ENCODE measurements around the gene CEP78. TPM values are rescaled to one million over a fixed set of nuclear protein-coding genes. Genes with fewer than 3 reads are reported as not detected.

Gene CEP78
- total RNA-seq, 1 donor from 2014 or later: 8.7 TPM

DNA sequence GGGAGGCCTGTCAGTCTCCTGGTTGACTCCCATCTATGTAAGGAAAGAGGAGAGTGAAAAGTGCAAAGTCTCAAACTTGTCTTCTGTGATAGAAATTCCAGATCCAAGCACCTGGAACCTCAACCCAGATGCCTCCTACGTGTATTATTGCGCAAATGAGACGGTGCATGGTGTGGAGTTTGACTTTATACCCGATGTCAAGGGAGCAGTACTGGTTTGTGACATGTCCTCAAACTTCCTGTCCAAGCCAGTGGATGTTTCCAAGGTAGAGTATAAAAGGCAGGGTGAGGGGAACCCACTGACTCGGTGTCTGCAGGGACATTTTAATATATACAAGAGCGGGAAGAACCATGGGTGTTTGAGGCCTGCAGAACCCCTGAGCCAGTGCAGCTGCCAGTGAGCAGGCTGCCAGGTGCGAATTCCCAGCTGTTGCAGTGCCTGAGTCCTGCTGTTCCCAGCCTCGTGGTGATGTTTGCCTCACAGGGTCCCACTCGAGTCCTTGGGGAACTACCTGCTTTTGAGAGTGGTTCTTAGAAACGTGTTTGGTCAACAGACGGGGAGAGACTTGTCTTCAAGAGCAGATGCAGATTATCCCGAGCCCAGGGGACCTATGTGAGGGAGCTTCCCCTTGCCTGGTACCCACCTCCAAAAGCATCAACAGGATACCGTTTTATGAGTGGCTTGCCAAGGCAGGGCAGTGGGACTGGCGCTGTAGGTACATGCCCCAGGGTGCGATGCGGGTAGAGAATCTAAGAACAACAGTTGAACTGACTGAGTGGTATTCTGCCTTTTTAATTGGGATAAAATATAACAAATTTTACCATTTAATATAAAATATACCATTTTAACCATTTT, 70.6 kb downstream of the CEP78 start:
- DNase-seq (ENCODE audit: low read depth in 2 of 2): no peak

DNA sequence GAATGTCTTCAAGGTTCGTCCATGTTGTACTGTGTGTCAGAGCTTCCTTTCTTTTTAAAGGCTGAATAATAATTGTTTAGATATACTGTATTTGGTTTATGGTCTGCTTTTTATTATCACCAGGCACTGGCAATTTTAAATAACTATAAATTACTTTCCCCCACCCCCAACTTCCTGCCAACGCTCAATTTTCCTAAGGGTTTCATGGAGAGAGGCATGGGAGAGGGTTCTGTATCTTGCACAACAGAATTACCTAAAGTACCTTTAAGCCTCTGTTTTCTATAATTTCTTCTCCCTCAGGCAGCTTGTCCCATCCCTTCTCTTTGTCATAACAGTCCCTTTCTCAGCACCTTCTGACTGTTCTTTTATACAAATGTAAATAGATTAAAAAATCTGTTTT, 71.5 kb downstream of the CEP78 start:
- no peak for DNase-seq (ENCODE audit: low read depth in 2 of 2)

DNA sequence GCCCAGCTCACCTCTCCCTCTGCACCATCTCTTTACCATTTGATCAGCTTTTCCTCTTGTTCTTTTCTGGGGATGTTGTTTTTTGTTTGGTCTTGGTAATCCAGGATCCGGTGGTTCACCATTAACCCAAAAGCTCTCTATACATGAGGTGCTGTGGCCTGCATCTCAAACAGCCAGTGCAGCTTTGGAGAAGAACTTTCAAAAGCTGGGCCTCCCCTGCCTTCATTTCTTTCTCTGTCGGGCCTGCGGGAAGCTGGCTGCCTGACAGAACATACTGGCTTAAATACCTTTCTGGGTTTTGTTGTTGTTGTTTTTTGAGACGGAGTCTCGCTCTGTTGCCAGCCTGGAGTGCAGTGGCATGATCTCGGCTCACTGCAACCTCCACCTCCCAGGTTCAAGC, 73.2 kb downstream of the CEP78 start:
- no peak for DNase-seq (ENCODE audit: low read depth in 2 of 2)

DNA sequence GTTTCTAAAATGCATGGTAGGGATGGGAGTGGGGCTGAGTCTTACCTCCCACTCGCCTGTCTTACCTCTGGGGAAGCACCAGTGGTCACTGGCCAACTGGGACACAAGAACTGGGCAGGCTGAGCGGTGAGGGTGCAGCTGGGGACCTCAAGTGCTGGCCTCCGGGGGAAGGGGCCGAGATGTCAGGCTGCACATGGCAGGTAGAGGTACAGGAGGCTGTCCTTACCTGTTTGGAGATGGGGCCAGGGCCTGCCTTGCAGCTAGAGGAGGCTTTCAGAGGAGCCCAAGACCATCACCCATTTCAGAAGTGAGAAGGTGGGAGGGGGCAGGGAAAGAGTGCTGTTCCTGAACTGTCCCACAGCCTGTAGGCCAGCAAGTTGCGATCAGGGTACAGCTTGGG, 75.2 kb downstream of the CEP78 start:
- no peak for DNase-seq (ENCODE audit: low read depth in 2 of 2)

DNA sequence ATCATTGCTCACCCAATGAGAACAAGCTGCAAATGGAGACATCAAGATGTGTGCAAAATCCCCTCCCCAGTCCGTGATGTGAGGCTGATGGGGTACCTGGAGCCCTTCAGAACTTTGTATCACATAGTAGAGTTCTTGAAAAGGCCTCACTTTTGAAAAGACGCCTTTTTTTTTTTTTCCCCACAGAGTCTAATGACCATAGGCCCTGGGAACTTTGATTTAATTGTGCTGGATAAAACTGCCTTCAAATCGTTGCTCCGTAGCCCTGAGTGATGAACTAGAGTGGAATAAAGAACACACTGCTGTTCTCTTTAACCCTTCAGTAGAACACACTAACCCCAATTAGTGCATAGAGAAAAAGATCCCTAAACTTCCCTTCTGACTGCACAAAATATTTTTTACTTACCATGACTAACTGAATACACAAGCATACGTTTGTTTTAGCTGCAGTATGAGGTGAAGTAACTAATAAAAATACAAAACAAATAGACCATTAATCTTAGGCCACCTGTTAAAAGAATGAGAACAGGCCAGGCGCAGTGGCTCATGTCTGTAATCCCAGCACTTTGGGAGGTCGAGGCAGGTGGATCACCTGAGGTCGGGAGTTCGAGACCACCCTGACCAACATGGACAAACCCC, 76.1 kb downstream of the CEP78 start:
- no peak for DNase-seq (ENCODE audit: low read depth in 2 of 2)

DNA sequence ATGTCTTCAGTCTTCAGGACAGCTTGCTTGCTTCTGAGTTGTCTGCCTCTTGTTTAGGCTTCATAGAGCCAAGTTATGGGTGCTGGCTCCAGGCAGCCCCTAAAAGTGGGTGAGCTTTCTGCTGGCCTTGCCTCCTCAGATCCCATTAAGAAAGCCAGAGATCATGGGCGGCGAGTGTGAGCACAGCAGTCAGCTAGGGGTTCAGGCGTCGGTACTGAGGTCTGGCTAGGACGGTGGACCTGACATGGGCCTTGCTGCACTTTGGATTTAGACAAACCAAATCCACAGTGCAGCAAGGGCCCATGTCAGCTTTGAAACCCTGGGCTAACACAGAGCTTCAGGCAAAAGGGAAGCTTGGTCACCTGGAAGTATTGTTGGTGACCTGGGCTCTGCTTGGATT, 78.7 kb downstream of the CEP78 start:
- no peak for DNase-seq (ENCODE audit: low read depth in 2 of 2)

DNA sequence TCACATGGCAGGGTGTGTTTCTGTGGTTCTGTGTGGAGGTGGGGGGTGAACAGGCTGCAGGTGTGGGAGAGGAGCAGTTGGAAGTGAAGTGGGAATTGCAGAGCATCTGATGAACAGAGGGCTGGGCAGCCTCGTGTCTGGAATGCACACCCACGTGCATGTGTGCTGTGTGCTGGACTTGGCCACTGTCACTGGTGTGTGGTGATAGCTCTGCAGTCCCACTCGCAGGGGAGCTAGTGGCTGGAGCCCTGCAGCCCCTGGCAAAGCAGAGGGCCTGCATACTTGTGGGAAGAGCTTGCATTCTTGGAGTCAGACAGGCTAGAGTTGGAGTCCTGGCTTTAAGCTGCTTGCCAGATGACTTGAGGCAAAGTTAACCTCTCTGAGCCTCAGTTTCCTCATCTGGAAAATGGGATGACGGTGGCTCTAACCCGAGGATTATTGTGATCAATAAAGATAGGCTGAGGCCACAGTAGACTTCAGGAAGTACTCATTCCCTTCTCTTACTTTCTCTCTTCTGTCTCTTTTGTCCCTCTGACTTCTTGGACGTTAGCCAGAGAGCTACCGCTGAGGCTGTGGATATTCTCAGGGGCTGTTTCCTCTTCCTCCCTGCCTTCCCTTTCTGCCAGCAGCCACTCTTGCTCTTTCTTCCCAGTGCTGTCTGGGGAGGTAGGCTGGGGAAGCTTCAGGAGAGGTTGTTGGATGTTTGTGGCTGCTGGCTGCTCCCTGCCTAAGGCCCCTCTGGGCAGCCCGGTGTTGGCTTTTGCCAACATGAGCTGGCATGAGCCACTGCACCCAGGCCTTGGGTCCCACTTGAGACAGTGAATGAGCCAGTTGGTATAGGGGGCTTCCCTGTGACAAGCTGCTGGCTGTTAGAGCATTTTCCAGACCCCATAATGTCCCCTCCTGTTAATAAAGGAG, 79.3 kb downstream of the CEP78 start:
- DNase-seq (ENCODE audit: low read depth in 2 of 2): peak in 1 of 2 donors; percentile 19

DNA sequence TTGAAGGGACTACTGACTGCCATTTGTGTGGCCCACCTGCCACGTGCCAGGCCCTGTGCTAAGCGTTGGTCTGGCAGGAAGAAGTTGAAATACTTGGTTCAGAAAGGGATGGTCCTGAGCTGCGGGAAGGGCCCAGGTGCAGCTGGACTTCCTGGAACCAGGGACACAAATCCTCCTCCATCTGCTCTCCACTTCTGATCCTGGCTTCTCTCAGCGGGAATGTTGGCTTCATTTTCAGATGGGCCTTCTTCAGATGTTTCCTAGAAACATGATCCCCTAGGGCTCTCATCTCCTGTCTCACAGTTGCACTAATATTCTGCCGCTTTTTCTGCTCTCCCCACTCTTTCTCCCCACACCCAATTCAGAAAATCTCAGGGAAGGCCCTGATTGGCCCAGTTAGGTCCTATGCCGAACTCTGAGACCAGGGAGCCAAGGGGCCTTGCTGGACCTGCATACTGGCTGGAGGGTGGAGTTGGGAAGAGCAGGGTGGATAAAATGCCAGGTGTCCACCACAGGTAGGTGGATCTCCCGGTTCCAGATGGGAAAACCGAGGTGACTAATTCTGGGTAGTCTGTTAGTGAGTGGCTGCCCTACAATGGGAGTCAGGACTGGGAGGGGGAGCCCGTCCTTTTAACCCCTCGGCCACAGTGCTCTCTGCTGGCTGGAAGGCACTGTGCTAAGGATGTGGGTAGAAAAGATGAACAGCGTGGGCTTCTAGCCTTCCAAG, 80.5 kb downstream of the CEP78 start:
- no peak for DNase-seq (ENCODE audit: low read depth in 2 of 2)

DNA sequence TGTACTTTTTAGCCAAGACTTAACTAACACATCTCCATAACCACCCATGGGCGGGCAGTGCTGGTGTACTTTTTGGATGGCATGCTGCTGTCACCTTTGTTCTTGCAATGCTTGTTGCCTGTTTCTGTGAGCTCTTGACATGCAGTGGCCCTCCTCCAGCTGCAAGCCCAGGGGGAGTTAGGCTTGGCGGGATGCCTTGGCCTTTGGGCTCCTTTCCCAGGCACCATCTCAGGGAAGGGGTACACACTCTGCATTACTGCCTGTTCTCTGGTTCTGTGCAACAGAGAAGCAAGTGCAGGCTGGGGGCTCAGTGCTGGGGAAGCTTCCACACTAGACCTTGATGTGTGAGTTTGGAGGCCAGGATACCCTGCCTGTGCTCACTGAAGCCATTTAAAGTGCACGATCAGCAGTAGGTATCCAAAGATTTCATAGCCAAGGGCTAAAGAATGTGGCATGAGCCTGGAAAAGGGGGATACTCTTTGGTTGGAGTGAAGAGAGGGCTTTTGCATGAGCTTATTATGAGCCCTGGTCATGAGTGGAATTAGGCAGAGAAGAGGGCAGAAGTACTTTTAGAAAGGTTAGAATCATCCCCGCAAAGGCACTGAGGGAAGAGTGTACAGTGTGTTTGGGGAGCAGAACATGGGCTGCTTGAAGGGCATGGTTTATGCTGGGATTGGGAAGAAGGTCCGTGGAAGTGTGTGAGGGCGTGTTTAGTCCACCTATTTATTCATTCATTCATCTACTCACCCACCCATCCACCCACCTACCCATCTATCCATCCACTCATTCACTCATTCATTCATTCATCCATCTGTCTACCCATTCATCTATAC, 83.5 kb downstream of the CEP78 start:
- no peak for DNase-seq (ENCODE audit: low read depth in 2 of 2)

DNA sequence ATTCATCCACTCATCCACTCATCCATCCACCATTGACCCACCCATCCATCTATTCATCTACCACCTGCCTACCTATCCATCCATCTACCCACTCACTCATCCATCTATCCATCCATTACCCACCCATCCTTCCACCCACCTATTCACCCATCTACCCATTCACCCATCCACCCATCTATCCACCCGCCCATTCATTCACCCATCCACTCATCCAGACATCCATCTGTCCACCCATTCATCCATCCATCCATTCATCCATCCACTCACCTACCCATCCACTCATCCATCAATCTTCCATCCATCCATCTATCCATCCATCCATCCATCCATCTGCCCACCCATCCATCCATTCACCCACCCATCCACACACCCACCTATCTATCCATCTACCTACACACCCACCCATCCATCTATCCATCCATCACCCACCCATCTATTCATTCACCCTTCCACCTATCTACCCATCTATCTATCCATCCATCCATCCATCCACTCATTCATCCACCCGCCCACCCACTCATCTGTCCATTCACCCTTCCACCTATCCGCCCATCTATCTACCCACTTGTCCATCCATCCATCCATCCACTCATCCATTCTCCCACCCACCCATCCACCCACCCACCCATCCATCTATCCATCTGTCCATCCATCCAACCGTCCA, 84.3 kb downstream of the CEP78 start:
- no peak for DNase-seq (ENCODE audit: low read depth in 2 of 2)

DNA sequence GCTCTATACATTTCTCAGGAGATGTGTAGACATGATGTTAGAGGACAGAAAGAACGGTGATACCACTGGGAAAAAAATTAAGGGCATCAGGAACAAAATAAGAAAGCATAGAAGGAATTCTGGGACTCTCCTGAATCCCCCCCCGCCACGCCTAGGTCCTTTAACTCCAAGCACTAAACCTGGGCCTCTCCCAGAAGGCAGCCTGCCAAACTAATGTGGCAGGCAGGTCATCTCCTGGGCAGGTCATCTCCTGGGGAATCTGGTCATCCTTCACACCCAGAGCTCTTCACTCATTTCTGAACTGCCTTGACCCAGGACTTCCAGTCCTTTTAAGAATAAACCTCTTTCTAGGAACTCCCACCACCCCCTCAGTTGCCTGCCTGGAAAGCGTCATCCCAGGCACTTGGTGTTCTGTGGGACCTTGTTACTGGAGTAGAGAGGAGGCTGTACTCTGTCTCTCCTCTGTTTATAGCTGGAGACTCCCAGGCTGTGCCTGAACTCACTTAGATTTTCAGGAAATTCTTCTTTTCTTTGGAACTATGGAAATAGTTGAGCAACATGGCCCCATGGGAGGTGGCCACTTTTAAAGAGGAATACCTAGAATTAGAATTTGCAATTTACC, 85.1 kb downstream of the CEP78 start:
- DNase-seq (ENCODE audit: low read depth in 2 of 2): no peak

DNA sequence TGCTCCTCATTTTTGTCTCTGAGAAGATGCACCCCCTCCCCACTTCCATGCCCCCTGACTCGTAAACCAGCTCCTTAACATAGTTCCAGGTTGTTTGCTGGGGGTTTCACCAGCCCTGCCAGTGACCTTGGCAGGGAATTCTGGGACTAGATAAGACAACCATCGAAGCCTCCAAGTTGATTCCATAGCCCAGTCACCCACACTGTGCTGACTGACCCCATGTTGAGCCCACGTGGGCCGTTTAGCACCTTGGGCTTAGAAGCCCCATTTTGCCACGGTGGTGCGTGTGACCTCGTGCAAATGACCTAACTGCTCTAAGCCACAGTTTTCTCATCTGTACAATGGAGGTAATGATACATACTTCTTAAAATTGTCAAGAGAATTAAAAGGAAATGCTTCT, 85.6 kb downstream of the CEP78 start:
- DNase-seq (ENCODE audit: low read depth in 2 of 2): no peak

DNA sequence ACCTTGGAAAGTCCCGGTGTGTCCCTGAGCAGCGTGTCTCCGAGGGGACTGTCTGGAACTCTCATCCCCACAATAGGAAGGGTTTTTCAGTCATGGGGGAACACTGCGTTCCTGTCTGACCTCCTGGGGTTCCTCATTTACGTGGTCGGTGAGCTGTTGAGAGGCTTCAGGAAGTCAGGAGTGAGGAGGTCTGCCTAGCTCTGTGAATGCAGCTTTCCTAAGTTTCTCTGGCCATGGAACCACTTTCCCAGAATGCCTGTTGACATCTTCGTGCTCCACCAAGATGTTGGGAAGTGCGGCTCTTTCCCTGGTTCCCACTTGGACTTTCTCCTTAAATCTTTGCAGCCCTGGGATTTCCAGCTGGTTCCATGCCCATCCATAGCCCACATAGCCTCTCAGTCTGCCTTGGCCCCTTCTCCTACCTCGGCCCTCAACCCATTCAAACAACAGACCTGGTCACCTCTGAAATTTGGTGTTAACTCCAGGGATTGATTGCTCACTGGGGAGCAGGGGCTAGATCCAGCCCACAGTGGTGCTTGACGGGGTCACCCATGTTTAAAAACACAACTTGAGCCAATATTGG, 88.3 kb downstream of the CEP78 start:
- no peak for DNase-seq (ENCODE audit: low read depth in 2 of 2)

DNA sequence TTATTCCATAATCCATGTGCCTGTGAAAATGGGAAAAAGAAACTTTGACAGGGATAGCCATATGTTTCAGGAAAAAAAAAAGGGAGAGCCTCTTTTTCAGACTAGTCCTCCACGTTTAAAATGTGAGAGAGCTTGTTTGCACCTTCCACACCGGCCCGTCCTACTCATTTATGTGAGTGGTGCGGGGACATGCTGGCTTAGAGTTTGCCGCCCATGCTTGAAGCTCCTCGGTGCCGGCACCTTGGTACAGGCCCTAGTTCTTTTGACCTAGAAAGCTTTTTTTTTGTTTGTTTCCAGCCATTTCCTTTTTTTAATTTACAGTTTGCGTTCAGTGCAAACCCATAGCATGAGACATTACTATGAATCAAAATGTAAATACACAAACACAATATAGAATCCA, 88.8 kb downstream of the CEP78 start:
- no peak for DNase-seq (ENCODE audit: low read depth in 2 of 2)

DNA sequence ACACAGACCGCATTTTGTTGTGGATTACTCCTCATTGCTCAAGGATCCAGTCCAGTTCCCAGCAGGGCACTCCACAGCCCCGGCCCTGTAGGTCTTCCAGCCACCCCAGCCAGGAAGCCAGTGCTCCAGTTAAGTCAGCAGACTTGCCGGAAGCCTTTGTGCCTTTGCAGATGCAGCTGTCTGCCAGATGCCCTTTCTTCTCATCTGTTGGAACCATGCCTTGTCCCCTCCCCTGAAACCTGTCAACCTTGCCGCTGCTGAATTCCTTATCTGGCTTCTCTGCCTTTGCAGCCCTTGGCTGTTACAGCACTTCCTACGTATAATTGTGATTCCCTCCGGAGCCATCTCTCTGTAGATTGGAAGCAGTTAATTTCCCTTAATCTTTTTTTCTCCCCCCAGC, 89.5 kb downstream of the CEP78 start:
- peak in 1 of 2 donors; percentile 45 for DNase-seq (ENCODE audit: low read depth in 2 of 2)

DNA sequence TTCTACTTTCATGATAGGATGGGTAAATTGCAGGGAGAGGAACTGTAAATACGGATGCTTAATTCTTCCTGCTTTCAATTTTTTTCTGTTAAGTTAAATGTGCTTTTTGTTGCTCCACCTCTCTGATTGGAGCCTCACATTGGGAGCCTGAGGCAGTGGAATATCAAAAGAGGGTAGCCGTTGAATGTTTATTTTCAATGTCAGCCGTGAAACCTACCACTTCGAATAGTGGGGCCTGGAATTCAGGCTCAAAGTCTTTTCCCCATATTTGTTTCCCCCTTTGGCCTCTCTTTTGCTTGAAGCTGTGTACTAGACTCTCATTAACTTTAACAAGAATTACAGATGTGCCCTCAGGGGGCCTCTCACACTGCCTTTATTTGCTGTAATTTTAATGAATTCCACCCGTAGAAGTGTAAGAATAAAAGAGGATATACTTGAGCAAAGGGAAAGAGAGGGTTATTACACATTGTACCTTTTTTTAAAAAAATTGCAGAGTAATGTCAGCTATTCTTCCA, 90.0 kb downstream of the CEP78 start:
- DNase-seq (ENCODE audit: low read depth in 2 of 2): no peak

DNA sequence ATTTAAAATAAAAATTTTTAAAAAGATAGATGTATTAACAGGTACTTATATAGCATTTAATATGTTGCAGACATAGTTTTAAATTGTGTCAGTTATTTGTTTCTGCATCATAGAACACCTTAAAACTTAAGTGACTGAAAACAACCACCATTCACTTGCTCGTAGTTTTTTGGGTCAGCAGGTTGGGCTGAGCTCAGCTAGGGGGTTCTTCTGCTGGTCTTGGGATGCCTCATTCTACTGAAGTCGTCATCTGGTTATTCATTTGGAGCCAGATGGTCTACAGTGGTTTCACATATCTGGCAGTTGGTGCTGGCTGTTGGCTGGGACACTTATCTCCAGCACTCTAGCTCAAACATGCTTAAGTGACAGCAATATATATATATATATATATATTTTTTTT, 90.7 kb downstream of the CEP78 start:
- DNase-seq (ENCODE audit: low read depth in 2 of 2): no peak

All from lung microvascular endothelial cell (primary cell).